ENCODE data around the gene RET. TPM values are rescaled to one million over a fixed set of nuclear protein-coding genes. Genes with fewer than 3 reads are reported as not detected.

Gene RET
- total RNA-seq, 1 experiment from 2014 or later = 21.4 TPM

GRCh38 chr10:43112608-43112961 lies 35.7 kb downstream of the RET start (continued):
- TF ChIP-seq ARID4B (CRISPR knock-in tag; IDR thresholded peaks at IDR 0.05; ENCODE audit: borderline replicate concordance) = no peak
- TF ChIP-seq ELF4 (CRISPR knock-in tag; IDR thresholded peaks at IDR 0.05; ENCODE audit: low read depth) = no peak
- no peak for TF ChIP-seq PRDM15 (CRISPR knock-in tag; IDR thresholded peaks at IDR 0.05)
- no peak for TF ChIP-seq TP53 (CRISPR knock-in tag; IDR thresholded peaks at IDR 0.05)
- no peak for TF ChIP-seq MLX (CRISPR knock-in tag; IDR thresholded peaks at IDR 0.05)

GRCh38 chr10:43113201-43114087 lies 36.6 kb downstream of the RET start:
- ChIA-PET CTCF (interaction anchor here (1.2 kb wide), 1 partner anchor 35 kb away, joined by 3 read pairs; no protein-coding TSS in a partner anchor), POLR2A (no interaction called here)
- no peak for TF ChIP-seq ZNF532 (CRISPR knock-in tag; IDR thresholded peaks at IDR 0.05; ENCODE audit: borderline replicate concordance)
- TF ChIP-seq GTF2I (CRISPR knock-in tag; conservative IDR thresholded peaks at IDR 0.05) = no peak
- no peak for TF ChIP-seq PREB (CRISPR knock-in tag; IDR thresholded peaks at IDR 0.05; ENCODE audit: borderline replicate concordance)
- Mint-ChIP-seq H3K4me3 (no peak overlapping the region), H3K27ac (no peak overlapping the region), H3K4me1 (no peaks in the 10 kb centered on the region), H3K9me3 (no peaks in the 10 kb centered on the region), H3K36me3 (no peaks in the 10 kb centered on the region), H3K27me3 (ENCODE audit: low read depth) (no peaks in the 10 kb centered on the region)
- ATAC-seq (no peak; the same call in 1 of the 2 replicates), DNase-seq (ENCODE audit: low spot score) (no peak)
